Left lung (tissue), 10 donors: ENCODE measurements around the gene KIAA1614. TPM values are rescaled to one million over a fixed set of nuclear protein-coding genes. Genes with fewer than 3 reads are reported as not detected.

Source experiments
- ATAC-seq: fragments of 200-7000 bp; cut with Tn5 transposase; one replicate; pipeline ENCODE4 v1.9.1; 2020; ENCODE audit warnings: moderate library complexity
- DNase-seq, 4 donors: peaks; one replicate each; pipeline ENCODE4 v3.0.0-alpha.2; 2013 to 2020
- H3K27ac ChIP-seq, 2 donors: fragments of 200-600 bp; sonication (generic) in 1 of 2; one replicate each; pipeline versions ENCODE4 v1.5.0 to v1.8.0; 2020 to 2021
- H3K27me3 ChIP-seq, 2 donors: fragments of 200-600 bp; sonication (generic) in 1 of 2; one replicate each; pipeline versions ENCODE4 v1.5.0 to v1.8.0; 2020 to 2021
- H3K36me3 ChIP-seq, 2 donors: fragments of 200-600 bp; sonication (generic) in 1 of 2; one replicate each; pipeline versions ENCODE4 v1.5.0 to v1.8.0; 2020 to 2021
- H3K4me1 ChIP-seq, 2 donors: fragments of 200-600 bp; one replicate each; pipeline ENCODE4 v1.8.0; 2021
- H3K4me3 ChIP-seq, 2 donors: fragments of 200-600 bp; sonication (generic) in 1 of 2; one replicate each; pipeline versions ENCODE4 v1.5.0 to v1.8.0; 2020 to 2021; ENCODE audit warnings: mild to moderate bottlenecking in 1 of 2
- H3K9me3 ChIP-seq, 2 donors: fragments of 200-600 bp; sonication (generic) in 1 of 2; one replicate each; pipeline versions ENCODE4 v1.5.0 to v1.8.0; 2020 to 2021
- CTCF ChIP-seq, 2 donors: fragments of 200-600 bp; sonication (generic) in 1 of 2; IDR thresholded peaks; one replicate each; pipeline versions ENCODE4 v1.5.0 to v1.8.0; 2021; ENCODE audit warnings: antibody characterized with exemption in 2 of 2
- intact Hi-C, 2 donors: fragments of 100-400 bp; cut with DNase I; formaldehyde crosslinking; loops; one replicate each; pipeline versions ENCODE4 v1.11.2 to v1.14.2; 2022
- polyA plus RNA-seq, 6 donors: library from polyadenylated mRNA; unstranded; fragments of 120-200 nt; gene quantifications; one replicate each; pipeline ENCODE4 v1.2.1, GENCODE V29; 2013; ENCODE audit not compliant: insufficient read length in 6 of 6
- total RNA-seq, 2 donors: library from RNA; stranded (reverse); fragmentation: NEBNext Ultra II Directional; extraction: Animal tissue kit (Norgen Biotek cat#: 25700); gene quantifications; one replicate each; pipeline ENCODE4 v1.2.1, GENCODE V29; 2021
- donor health status: DM: no; HTN: yes; CAD: no.
- donor health status: DM: no; HTN: no; CAD: no.

Gene KIAA1614
- total and polyA plus RNA-seq, 8 donors: 3.6 to 13.4 (median 9.7) TPM

GRCh38 chr1:180937624-180938225 is 25.0 kb downstream of the KIAA1614 start:
- no peak for TF ChIP-seq CTCF (IDR thresholded peaks at IDR 0.05)
- DNase-seq (peak in 1 of 4 donors; percentile 27), ATAC-seq (no peak)
- Histone ChIP-seq H3K27me3 (no peaks in the 10 kb centered on the region), H3K27ac (no peak overlapping the region), H3K4me3 (no peak overlapping the region), H3K9me3 (no peaks in the 10 kb centered on the region), H3K4me1 (no peaks in the 10 kb centered on the region), H3K36me3 (peaks cover 0 to 13% of the 10 kb centered on the region in 2 donors)
- intact Hi-C loops: no loop called here

GRCh38 chr1:180939073-180939710 is 26.5 kb downstream of the KIAA1614 start:
- DNase-seq: peak in 1 of 4 donors; percentile 22
- H3K36me3 ChIP-seq: peaks cover 0 to 13% of the 10 kb centered on the region in 2 donors
- no peak for ATAC-seq
- H3K27me3 ChIP-seq: no peaks in the 10 kb centered on the region
- no peaks in the 10 kb centered on the region for H3K9me3 ChIP-seq
- H3K27ac ChIP-seq: no peak overlapping the region
- no peak overlapping the region for H3K4me3 ChIP-seq
- H3K4me1 ChIP-seq: no peaks in the 10 kb centered on the region
- no peak for TF ChIP-seq CTCF (IDR thresholded peaks at IDR 0.05)
- intact Hi-C loops: no loop called here

GRCh38 chr1:180939711-180940103 is 27.0 kb downstream of the KIAA1614 start:
- ATAC-seq: no peak
- TF ChIP-seq CTCF (IDR thresholded peaks at IDR 0.05): no peak
- H3K36me3 ChIP-seq: peaks cover 0 to 13% of the 10 kb centered on the region in 2 donors

GRCh38 chr1:180940445-180940844 is 27.7 kb downstream of the KIAA1614 start:
- Histone ChIP-seq H3K4me3 (no peak overlapping the region), H3K4me1 (no peaks in the 10 kb centered on the region), H3K9me3 (no peaks in the 10 kb centered on the region), H3K27ac (no peak overlapping the region), H3K36me3 (peaks cover 0 to 18% of the 10 kb centered on the region in 2 donors), H3K27me3 (no peaks in the 10 kb centered on the region)
- intact Hi-C loops: no loop called here
- no peak for TF ChIP-seq CTCF (IDR thresholded peaks at IDR 0.05)
- no peak for ATAC-seq
- DNase-seq: no peak

More at GRCh38 chr1:180939711-180940103, 27.0 kb downstream of the KIAA1614 start:
- H3K9me3 ChIP-seq: no peaks in the 10 kb centered on the region
- H3K4me3 ChIP-seq: no peak overlapping the region
- no peak overlapping the region for H3K27ac ChIP-seq
- no peaks in the 10 kb centered on the region for H3K4me1 ChIP-seq
- intact Hi-C loops: no loop called here
- no peaks in the 10 kb centered on the region for H3K27me3 ChIP-seq
- DNase-seq: peak in 1 of 4 donors; percentile 28

- Histone ChIP-seq H3K36me3 (peaks cover 0 to 15% of the 10 kb centered on the region in 2 donors), H3K4me1 (no peaks in the 10 kb centered on the region), H3K27ac (no peak overlapping the region), H3K4me3 (no peak overlapping the region), H3K9me3 (peaks cover 0 to 6% of the 10 kb centered on the region in 2 donors), H3K27me3 (no peaks in the 10 kb centered on the region)
- ATAC-seq: no peak
- intact Hi-C loops: no loop called here
- no peak for TF ChIP-seq CTCF (IDR thresholded peaks at IDR 0.05)
- no peak for DNase-seq
Measured at GRCh38 chr1:180941518-180942275, 29.0 kb downstream of the KIAA1614 start.
